Measurements from ENCODE around the gene RFLNA.
"Not testable (repeated sequence)": the region's sequence is repeated elsewhere in the genome, so short reads cannot be mapped to it uniquely, and the experiment has no call there.

Gene RFLNA

GRCh38 chr12:124296295-124296915 lies 1.5 kb downstream of the RFLNA start:
- Mint-ChIP-seq H3K4me1 (ENCODE audit: low read depth) (peaks cover 7% of the 10 kb centered on the region), H3K27me3 (peaks cover 17% of the 10 kb centered on the region), H3K27ac (no peak overlapping the region), H3K4me3 (no peak overlapping the region), H3K9me3 (ENCODE audit: low read depth) (no peaks in the 10 kb centered on the region), H3K36me3 (no peaks in the 10 kb centered on the region)

DNA sequence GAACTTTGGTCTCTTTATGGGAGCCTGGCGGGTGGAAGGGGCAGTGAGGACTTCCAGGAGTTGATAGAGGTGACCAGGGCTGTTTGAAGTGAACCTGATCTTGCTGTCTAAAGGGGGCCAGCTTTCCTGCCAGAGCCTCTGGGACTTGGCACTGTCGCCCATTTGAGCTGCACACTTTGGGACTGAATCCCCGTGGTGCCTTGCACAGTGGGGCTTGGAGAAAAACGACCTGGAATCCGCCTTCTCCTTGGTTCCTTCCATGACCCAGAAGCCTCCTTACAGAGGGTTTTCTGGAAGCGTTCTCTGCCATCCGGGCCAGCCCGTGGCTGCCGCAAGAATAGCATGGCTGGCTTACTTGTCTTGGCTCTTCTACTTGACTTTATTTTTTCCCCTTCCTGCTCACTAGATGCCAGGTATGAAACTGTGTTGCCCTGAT lies 2.0 kb downstream of the RFLNA start:
- peaks cover 7% of the 10 kb centered on the region for H3K4me1 Mint-ChIP-seq (ENCODE audit: low read depth)
- peaks cover 17% of the 10 kb centered on the region for H3K27me3 Mint-ChIP-seq
- no peak overlapping the region for H3K27ac Mint-ChIP-seq
- H3K36me3 Mint-ChIP-seq, result no peaks in the 10 kb centered on the region
- H3K4me3 Mint-ChIP-seq, result no peak overlapping the region
- no peaks in the 10 kb centered on the region for H3K9me3 Mint-ChIP-seq (ENCODE audit: low read depth)

GRCh38 chr12:124297389-124297788 lies 2.5 kb downstream of the RFLNA start:
- no peak overlapping the region for H3K4me3 Mint-ChIP-seq
- H3K36me3 Mint-ChIP-seq, result no peaks in the 10 kb centered on the region
- H3K9me3 Mint-ChIP-seq (ENCODE audit: low read depth), result no peaks in the 10 kb centered on the region
- H3K27me3 Mint-ChIP-seq, result peaks cover 17% of the 10 kb centered on the region
- H3K4me1 Mint-ChIP-seq (ENCODE audit: low read depth), result peaks cover 7% of the 10 kb centered on the region
- H3K27ac Mint-ChIP-seq, result no peak overlapping the region

- H3K4me1 Mint-ChIP-seq (ENCODE audit: low read depth), result peaks cover 7% of the 10 kb centered on the region
- H3K36me3 Mint-ChIP-seq, result no peaks in the 10 kb centered on the region
- H3K4me3 Mint-ChIP-seq, result no peak overlapping the region
- H3K9me3 Mint-ChIP-seq (ENCODE audit: low read depth), result no peaks in the 10 kb centered on the region
- H3K27me3 Mint-ChIP-seq, result peaks cover 17% of the 10 kb centered on the region
- H3K27ac Mint-ChIP-seq, result no peak overlapping the region
Measured at GRCh38 chr12:124297856-124298255, 3.0 kb downstream of the RFLNA start.

GRCh38 chr12:124298685-124299410 lies 4.0 kb downstream of the RFLNA start:
- no peak overlapping the region for H3K4me3 Mint-ChIP-seq
- H3K27ac Mint-ChIP-seq, result no peak overlapping the region
- peaks cover 17% of the 10 kb centered on the region for H3K27me3 Mint-ChIP-seq
- H3K9me3 Mint-ChIP-seq (ENCODE audit: low read depth), result no peaks in the 10 kb centered on the region
- H3K36me3 Mint-ChIP-seq, result no peaks in the 10 kb centered on the region
- H3K4me1 Mint-ChIP-seq (ENCODE audit: low read depth), result peaks cover 7% of the 10 kb centered on the region

GRCh38 chr12:124299628-124300388 lies 4.9 kb downstream of the RFLNA start:
- Mint-ChIP-seq H3K4me3 (no peak overlapping the region), H3K27ac (no peak overlapping the region), H3K27me3 (peaks cover 14% of the 10 kb centered on the region), H3K4me1 (ENCODE audit: low read depth) (peaks cover 7% of the 10 kb centered on the region), H3K36me3 (no peaks in the 10 kb centered on the region), H3K9me3 (ENCODE audit: low read depth) (no peaks in the 10 kb centered on the region)

DNA sequence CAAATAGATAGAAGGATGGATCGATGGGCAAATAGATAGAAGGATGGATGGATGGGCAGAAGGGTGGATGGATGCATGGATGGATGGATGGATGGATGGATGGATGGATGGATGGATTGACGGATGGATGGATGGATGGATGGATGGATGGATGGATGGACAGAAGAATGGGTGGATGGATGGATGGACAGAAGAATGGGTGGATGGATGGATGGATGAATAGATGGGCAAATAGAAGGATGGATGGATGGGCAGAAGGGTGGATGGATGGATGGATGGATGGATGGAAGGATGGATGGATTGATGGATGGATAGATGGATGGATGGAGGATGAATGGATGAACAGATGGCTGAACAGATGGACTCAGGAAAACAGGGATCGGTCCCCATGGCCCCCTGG lies 5.8 kb downstream of the RFLNA start:
- H3K36me3 Mint-ChIP-seq, result not testable (repeated sequence)

GRCh38 chr12:124301084-124301654 lies 6.3 kb downstream of the RFLNA start:
- Mint-ChIP-seq H3K27me3 (peaks cover 12% of the 10 kb centered on the region), H3K27ac (no peak overlapping the region), H3K9me3 (ENCODE audit: low read depth) (no peaks in the 10 kb centered on the region), H3K36me3 (no peaks in the 10 kb centered on the region), H3K4me1 (ENCODE audit: low read depth) (peaks cover 5% of the 10 kb centered on the region), H3K4me3 (no peak overlapping the region)

More for the DNA sequence above, 5.8 kb downstream of the RFLNA start:
- H3K9me3 Mint-ChIP-seq (ENCODE audit: low read depth); H3K27ac Mint-ChIP-seq; H3K4me1 Mint-ChIP-seq (ENCODE audit: low read depth); H3K4me3 Mint-ChIP-seq: not testable (repeated sequence)
- peaks cover 14% of the 10 kb centered on the region for H3K27me3 Mint-ChIP-seq

- Mint-ChIP-seq H3K27ac (no peak overlapping the region), H3K27me3 (peaks cover 6% of the 10 kb centered on the region), H3K36me3 (no peaks in the 10 kb centered on the region), H3K4me1 (ENCODE audit: low read depth) (peaks cover under 1% of the 10 kb centered on the region), H3K4me3 (no peak overlapping the region), H3K9me3 (ENCODE audit: low read depth) (no peaks in the 10 kb centered on the region)
Measured at GRCh38 chr12:124302241-124302806, 7.4 kb downstream of the RFLNA start.

- Mint-ChIP-seq H3K27ac (no peak overlapping the region), H3K27me3 (peaks cover 4% of the 10 kb centered on the region), H3K4me1 (ENCODE audit: low read depth) (no peaks in the 10 kb centered on the region), H3K36me3 (no peaks in the 10 kb centered on the region), H3K9me3 (ENCODE audit: low read depth) (no peaks in the 10 kb centered on the region), H3K4me3 (no peak overlapping the region)
Measured at GRCh38 chr12:124302807-124303578, 8.1 kb downstream of the RFLNA start.

DNA sequence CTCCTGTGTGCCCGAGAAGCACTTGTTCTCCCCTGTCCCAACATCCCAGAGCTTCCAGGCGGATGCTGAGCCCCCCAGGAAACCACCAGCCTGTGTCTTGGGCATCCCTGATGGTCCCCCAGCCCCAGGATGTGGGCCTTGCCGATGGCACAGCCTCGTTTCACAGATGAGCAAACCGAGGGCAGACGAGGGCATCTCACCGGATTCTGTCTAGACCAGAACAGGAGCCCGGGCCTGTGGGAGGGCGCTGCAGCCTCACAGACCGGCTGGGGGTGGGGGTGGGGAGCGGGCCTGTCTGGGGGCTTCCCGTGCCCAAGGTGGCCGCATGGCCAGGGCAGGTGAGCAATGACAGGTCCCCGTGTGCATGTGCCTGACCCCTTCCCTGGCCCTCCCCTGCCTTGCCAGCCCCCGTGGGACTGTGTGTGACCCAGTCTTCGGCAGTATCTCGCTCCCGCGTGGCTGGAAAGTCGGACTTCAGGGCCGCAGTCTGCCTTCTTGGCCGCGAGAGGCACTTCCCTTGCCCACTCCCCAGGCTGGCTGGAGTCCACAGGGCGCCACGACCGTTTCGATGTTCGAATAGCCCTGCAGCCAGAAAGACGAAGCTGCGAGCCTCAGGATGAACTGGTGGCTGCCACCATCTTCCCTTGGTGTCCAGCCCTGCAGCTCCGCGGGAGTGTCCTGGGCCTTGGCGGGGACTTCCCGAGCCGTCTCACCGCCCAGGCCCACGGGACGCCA lies 8.9 kb downstream of the RFLNA start:
- H3K9me3 Mint-ChIP-seq (ENCODE audit: low read depth), result no peaks in the 10 kb centered on the region
- H3K36me3 Mint-ChIP-seq, result no peaks in the 10 kb centered on the region

GRCh38 chr12:124304314-124304790 lies 9.5 kb downstream of the RFLNA start:
- Mint-ChIP-seq H3K27me3 (peaks cover 2% of the 10 kb centered on the region), H3K27ac (no peak overlapping the region), H3K4me1 (ENCODE audit: low read depth) (no peaks in the 10 kb centered on the region), H3K9me3 (ENCODE audit: low read depth) (no peaks in the 10 kb centered on the region), H3K36me3 (no peaks in the 10 kb centered on the region), H3K4me3 (no peak overlapping the region)

More for the DNA sequence above, 8.9 kb downstream of the RFLNA start:
- Mint-ChIP-seq H3K27ac (no peak overlapping the region), H3K4me1 (ENCODE audit: low read depth) (no peaks in the 10 kb centered on the region), H3K4me3 (no peak overlapping the region), H3K27me3 (peaks cover 3% of the 10 kb centered on the region)

- Mint-ChIP-seq H3K27me3 (no peaks in the 10 kb centered on the region), H3K4me1 (ENCODE audit: low read depth) (no peaks in the 10 kb centered on the region)
Measured at GRCh38 chr12:124305136-124305535, 10.2 kb downstream of the RFLNA start.

More at GRCh38 chr12:124305136-124305535, 10.2 kb downstream of the RFLNA start:
- Mint-ChIP-seq H3K9me3 (ENCODE audit: low read depth) (no peaks in the 10 kb centered on the region), H3K4me3 (no peak overlapping the region), H3K27ac (no peak overlapping the region), H3K36me3 (no peaks in the 10 kb centered on the region)

All from activated naive CD8-positive, alpha-beta T cell (primary cell).